IPS-NIHi7 (cell line): ENCODE measurements around the gene NEURL4.

Experiments used
- DNase-seq: peaks from one replicate; pipeline ENCODE4 v3.0.0; 2012; ENCODE audit warnings: mixed read lengths; ENCODE audit errors: extremely low spot score

Gene NEURL4

DNA sequence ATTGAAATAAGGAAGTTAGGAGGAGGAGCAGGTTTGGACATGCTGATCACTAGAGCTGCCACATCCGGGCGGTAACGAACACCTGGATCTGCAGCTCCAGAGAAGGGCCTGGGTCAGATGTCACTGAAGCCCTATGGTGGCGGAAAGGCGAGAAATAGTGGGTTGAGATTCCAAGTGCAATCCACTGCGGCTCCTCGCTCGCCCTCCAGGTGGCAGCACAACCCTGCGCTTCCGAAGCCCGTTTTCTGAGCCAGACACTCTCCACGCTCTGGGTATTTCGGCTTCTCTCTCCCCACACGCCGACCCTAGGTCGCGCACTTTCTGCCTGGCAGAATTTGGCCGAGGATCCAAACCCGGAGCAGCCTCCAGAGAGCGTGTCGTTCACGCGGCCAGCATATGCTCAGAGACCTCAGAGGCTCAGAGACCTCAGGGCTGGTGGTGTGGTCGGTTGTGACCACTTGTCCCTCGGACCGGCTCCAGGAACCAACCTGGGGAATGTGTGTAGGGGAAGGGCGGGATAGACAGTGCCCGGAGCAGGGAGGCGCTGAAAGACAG lies 48.5 kb downstream of the NEURL4 start:
- DNase-seq: peak; percentile 91

DNA sequence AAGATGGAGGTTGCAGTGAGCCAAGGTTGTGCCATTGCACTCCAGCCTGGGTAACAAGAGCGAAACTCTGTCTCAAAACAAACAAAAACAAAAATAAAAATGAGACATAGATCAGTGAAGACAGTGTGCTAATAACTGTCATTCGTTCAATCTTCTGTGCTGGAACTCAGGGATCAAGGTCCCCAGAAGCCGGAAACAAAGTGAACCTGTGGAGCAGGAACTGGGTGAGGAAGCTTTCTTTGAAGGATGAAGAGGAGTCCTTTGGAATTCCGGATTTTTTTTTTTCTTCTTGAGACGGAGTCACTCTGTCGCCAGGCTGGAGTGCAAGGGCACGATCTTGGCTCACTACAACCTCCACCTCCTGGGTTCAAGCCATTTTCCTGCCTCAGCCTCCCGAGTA lies 49.7 kb downstream of the NEURL4 start:
- DNase-seq: no peak

DNA sequence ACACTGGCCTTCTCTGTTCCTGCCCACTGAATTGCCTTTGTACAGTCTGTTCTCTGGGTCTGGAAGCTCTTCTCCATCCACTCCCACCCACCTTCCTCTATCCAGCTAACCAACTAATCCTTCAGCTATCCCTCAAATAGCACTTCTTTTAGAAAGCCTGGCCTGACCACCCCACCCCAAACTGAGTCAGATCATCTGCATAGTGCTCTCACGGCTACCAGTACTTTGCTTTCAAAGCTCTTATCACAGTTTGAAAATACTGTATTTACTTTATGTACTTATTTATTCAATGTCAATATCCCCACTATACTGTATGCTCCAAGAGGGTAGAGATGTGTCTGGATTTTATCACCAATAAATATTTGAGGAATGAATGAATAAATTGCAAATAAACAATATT lies 62.4 kb downstream of the NEURL4 start:
- no peak for DNase-seq
